ENCODE measurements around the gene MBTPS2.

The MBTPS2 gene

GRCh38 chrX:21934414-21934813 is 95.0 kb downstream of the MBTPS2 start:
- DNase-seq (ENCODE audit: low spot score): no peak

Data from COLO829 (cell line).